HG02798 (cell line): ENCODE measurements around the gene TMEM98.
"Not testable (repeated sequence)": the region's sequence is repeated elsewhere in the genome, so short reads cannot be mapped to it uniquely, and the experiment has no call there.

Source experiments
- ATAC-seq: cut with Tn5 transposase; IDR thresholded peaks from one replicate; pipeline ENCODE4 v1.9.1; 2021; ENCODE audit warnings: mild to moderate bottlenecking; ENCODE audit not compliant: unreplicated experiment, poor library complexity

Gene TMEM98

DNA sequence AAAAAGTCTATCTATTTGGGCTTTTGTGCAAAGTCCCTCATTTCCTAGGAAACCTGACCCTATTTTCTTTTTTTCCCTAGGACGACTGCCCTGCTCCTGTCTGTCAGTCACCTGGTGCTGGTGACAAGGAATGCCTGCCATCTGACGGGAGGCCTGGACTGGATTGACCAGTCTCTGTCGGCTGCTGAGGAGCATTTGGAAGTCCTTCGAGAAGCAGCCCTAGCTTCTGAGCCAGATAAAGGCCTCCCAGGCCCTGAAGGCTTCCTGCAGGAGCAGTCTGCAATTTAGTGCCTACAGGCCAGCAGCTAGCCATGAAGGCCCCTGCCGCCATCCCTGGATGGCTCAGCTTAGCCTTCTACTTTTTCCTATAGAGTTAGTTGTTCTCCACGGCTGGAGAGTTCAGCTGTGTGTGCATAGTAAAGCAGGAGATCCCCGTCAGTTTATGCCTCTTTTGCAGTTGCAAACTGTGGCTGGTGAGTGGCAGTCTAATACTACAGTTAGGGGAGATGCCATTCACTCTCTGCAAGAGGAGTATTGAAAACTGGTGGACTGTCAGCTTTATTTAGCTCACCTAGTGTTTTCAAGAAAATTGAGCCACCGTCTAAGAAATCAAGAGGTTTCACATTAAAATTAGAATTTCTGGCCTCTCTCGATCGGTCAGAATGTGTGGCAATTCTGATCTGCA is 12.9 kb downstream of the TMEM98 start:
- no peak for ATAC-seq

DNA sequence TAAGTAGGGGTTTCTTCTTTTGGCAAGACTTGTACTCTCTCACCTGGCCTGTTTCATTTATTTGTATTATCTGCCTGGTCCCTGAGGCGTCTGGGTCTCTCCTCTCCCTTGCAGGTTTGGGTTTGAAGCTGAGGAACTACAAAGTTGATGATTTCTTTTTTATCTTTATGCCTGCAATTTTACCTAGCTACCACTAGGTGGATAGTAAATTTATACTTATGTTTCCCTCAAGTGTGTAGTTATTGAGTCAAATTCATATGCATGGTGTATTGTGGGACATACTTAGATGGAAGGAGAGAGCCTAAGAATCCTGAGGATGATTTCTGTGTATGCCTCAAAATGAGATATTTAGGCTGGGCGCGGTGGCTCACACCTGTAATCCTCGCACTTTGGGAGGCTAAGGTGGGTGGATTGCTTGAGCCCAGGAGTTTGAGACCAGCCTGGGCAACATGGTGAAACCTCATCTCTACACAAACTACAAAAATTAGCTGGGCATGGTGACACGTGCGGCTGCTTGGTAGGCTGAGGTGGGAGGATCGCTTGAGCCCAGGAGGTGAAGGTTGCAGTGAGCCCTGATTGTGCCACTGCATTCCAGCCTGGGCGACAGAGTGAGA is 13.6 kb downstream of the TMEM98 start:
- no peak for ATAC-seq

DNA sequence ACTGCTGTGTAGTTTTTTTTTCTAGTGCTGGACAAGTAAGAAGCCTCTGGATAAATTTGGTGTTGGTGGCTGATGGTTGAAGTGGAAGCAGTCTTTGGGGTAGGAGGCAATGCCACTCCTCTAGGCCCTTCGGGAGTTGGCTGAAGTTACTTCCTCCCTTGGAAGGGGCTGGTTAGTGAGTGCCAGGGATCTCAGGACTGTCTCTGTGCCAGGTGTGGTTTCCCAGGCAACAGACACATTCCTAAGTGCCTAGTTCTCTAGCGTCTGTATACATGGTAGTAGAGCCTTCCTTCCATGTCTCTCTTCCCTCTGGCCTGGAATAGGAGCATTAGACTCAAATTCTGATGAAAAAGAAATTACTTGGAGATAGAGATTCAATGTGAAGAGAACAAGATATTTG is 15.3 kb downstream of the TMEM98 start:
- ATAC-seq, result no peak

DNA sequence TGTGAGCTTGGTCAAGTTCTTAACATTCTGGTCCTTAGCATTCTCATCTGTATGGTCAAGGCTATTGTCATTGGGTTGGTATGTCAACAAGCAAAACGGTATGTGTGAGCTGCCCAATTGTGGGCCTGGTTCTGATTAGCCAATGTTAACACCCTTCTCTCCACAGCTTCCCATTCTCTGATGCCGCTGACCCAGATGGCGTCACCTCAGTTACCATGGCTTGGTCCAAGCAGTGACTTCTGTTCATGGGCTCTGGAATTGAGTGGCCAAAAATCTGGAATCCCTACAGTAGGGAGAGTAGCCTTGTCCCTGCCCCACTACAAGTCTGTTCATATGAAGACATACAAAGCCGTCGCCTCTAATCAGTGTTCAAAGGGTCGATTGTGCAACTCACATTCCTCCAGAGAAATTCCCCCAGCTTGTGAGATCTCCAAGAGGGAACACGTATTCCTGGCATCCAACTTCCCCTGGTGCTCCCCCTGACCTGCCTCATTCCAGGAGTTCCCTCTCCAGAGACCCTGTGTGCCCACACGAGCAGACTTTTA is 15.8 kb downstream of the TMEM98 start:
- ATAC-seq, result no peak

DNA sequence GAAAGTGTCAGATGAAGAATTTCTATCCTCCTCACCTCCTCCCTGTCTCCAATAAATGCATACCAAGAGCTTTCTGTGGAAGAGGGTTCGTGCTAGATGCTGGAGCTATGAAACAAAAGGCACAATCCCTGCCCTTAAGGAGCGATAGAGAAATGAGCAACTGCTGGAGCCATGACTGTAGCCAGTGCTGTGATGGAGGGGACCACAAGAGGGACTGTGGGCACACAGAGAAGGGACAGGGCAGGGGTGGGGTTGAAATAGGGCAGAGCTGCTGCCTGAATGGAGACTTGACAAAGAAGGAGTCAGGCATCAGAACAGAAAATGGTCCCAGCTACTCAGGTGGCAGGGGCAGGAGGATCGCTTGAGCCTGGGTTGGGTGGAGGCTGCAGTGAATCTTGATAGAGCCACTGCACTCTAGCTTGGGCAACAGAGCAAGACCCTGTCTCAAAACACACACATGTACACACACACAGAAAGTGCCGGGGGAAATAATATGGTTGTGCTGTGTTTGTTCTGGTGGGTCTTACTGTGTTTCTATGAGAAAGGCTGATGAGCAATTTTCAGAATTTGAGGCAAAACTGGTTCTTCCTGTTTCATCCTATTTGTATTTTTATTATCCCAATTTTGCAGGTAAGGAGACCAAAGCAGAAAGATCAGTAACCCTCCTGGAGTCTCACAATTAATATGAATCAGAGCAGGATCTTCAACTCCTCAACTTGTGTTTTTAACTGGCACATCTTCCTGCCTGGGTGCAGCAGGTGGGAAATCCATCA is 16.5 kb downstream of the TMEM98 start:
- no peak for ATAC-seq

DNA sequence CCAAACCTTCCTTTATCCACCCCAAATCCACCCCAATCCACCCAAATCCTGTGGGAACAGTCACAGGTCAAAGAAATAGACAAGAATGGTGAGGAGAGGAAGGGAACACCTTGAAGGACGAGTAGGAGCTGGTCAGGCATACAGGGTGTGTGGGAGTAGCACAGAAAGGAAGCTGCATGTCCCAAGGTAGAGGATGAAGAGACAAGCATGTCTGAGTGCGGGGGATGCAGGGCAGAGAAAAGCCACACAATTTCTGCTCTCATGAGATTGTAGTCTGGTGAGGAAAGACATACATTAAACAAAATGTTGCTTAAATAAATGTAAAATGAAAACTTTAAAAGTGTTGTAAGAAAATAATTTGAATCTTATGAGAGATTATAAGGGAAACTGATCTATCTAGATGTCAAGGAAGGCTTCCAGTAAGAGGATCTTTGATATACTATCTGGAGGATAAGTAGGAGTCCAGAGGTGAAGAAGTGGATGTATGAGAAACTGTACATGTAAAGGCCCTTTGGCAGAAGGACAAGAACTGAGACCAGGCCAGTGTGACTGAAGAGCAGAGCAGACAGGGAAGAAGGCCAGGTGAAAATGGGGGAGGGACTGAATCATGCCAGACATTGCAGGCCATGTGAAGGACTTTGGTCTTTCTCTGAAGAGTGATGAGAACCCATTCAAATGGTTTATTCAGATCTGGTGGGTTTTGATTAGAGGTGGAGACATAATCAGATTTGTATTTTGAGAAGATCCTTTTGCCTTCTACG is 18.6 kb downstream of the TMEM98 start:
- ATAC-seq, result no peak

DNA sequence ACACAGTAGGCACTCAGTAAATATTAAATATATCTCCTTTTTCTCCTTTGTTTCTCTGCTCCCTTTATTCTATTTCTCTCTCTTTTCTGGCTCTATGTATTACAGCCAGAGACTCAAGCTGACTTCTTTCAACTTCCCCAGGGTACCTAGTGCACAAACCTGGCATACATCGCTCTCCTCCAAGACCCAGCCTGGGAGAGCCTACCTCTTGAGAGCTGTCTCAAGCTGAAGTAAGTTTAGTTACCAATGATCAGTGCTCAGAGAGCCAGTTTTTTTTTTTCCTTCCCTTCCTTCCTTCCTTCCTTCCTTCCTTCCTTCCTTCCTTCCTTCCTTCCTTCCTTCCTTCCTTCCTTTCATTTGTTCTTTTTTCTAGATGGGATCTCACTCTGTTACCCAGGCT is 19.8 kb downstream of the TMEM98 start:
- ATAC-seq, result no peak

DNA sequence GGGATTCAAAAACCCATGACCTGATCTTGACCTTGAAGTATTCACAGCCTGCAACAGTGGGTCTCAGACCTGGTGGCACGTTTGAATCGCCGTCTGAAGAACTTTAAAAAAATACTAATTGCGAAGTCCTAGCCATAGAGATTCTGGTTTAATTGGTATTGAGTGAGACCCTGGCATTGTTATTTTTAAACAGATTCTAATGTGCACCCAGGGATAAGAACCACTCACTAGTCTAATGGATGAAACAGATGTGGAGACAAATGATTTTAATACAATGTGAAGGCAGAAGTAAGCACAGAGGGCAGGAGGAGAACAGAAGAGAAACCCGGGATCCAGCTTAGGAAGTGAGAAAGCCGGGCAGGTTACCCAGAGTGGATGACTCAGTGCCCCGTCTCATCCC is 21.2 kb downstream of the TMEM98 start:
- no peak for ATAC-seq

DNA sequence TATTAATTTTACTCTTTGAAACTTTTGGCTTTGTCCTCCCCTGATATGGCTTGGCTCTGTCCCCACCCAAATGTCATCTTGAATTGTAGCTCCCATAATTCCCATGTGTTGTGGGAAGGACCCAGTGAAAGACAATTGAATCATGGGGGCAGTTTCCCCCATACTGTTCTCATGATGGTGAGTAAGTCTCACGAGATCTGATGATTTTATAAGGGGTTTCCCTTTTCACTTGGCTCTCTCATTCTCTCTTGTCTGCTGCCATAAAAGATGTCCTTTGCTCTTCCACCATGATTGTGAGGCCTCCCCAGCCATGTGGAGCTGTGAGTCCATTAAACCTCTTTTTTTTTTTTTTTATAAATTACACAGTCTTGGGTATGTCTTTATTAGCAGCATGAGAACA is 24.5 kb downstream of the TMEM98 start:
- not testable (repeated sequence) for ATAC-seq

DNA sequence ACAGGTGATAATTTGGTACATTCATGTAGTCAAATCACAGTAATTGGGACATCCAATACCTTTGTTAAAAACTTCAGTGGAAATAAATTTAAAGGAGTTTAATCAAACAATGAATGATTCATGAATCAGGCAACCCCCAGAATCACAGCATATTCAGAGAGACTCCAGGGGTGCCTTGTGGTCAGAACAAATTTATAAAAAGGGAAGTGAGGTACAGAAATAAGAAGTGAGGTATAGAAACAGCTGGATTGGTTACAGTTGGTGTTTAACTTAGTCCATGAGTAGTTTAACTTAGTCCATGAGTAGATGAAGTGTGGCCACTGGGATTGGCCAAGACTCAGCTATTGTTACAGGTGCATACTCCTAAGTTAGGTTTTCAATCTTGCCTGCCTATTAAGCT is 25.1 kb downstream of the TMEM98 start:
- no peak for ATAC-seq

DNA sequence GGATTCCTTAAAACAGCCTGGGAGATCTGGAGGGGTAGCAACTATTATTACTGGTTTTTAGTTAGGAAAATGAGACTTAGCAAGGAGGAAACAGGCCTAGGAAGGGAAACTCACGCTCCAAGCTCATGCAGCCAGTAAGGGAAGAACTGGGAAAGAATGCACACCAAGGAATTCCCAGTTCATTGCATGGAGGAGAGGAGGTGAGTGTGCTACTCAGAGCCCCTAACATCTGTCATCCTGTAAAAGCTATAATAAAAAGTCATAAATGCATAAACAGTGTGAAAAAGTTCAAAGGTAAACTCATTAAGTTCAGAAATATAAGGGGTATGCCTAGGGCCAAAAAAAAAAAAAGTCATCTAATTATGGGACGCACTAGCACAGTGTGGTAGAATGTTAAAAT is 25.9 kb downstream of the TMEM98 start:
- no peak for ATAC-seq

DNA sequence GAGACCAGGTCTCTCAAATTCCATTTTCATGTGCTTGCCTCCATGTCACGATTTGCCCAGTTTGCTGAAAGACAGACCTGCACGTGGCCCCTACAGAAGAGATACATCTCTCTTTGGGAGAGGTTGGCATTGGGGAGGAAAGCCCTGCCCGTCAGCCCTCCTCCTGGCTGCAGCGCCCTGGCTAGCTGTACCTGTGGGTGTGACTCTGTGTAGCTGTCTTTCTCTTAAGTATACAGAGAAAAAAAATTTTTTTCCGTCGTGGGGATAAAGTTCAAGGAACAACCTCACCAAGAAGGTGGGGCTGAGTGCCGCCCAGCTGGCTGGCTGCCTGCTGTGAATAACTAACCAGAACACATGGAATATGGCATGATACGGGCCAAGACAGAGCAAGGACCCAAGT is 26.5 kb downstream of the TMEM98 start:
- ATAC-seq, result no peak

DNA sequence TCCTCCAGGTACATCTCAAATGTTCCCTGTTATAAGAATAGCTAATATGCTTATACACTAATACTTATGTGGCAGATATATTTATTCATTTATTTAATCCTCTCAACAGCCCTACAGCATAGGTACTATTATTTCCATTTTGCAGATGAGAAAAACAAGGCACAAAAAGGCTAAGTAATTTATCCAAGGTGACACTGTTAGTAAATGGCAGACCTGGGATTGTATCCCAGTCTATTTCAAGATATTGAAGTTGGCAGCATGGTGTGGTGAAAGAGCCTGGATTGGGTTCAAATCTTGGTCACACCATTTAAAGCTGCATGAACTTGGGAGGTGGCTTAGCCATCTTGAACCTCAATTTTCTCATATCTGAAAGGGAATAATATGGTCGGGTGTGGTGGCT is 27.2 kb downstream of the TMEM98 start:
- no peak for ATAC-seq

DNA sequence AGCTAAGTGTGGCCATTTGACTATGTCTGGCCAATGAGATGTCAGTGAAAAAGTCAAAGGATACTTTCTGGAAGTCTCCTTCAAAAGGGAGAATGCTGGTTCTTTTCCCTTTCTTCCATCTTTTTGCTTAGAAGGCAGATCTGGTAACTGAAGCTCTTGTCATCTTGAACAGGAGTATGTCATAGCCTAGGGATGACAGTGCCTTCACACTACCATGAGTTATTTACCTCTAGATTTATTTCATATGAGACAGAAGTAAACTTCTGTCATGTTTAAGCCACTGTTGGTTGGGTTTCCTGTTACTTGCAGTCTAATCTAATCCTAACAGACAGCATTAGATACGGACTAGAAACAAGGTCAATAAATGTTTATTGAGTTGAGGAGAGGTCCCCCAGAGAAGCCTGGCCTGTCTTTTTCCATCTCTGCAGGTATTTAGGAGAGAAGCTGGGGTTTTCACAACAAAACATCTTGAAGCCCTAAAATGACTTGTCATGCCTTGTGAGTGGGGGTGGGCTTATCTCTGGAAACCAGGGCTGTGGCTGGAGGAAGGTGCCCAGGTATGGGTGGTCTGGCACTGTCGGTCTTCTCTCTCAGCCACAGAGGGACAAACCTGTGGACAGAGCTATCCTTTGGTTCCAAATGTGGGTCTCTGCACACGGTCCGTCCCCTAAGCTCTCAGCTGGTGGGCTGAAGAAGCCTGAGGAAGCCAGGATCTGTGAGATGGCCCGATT is 28.5 kb downstream of the TMEM98 start:
- ATAC-seq, result no peak

DNA sequence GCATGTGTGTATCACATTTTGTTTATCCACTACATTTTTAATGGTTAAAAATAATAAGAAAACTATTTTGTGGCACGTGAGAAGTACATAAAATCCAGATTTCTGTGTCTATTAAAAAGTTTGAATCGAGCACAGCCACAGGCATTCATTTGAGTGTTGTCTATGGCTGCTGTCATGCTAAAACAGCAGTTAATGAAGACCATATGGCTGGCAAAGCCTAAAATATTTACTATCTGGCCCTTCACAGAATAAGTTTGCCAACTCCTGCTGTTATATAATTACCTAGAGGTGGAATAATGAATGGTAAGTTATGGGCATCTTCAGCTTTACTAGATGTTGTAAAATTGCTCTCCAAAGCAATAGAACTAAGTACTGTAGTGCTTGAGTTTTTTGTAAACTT is 30.5 kb downstream of the TMEM98 start:
- ATAC-seq, result no peak

DNA sequence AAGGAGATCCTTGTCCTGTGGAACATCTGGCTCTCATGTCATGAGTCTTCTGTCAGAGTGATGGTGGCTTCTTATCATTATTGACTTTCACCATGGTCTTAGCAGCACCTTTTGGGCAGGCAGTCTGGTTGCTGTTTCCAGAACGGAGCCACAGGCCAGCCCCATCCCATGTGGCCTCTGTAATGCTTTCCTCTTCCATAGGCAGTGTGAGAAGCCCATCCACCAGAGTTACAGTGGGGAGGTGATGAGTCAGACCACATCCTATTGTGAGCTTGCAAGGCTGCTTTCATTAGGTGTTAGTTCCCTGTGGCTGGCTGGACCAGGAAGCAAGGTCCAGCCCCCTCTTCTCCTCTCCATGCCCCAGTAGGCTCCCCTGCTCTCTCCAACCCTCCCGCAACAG is 32.9 kb downstream of the TMEM98 start:
- ATAC-seq, result no peak

DNA sequence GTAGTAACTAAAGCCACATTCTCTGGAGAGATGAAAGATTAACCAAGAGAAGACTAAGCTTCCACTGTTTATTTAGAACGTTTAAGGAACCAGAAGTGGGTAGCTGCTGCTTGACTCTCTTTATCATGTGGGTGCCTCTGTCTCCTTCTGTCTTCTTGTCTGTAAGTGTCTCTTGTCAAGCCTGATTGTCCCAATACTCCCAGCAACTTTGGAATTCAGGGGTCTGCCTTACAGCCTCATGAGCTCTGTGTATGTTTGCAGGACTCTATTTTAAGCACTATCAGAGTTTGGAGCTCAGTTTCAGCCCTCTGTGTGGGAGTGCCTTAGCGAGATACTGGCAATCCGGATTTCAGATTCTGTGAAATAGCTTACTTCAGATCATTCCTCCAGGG is 34.4 kb downstream of the TMEM98 start:
- ATAC-seq, result no peak

DNA sequence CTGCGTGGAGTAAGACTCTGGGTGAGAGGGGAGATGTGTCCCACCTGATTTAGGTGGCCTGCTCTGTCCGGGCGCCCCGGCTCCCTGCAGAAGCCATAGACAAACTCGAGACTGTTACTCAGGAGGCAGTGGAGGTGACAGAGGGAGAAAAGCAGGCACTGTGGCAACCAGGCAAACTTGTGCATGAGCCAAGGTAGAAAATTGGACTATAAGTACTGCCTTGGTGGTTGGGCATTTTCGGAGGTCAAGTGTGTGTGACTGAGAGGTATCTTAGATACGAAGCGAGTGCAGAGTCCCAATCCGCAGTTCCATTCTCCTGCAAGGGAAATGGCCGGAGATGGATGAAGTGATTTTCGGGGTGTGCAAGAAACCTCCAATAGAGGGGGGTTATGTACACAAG is 36.6 kb downstream of the TMEM98 start:
- no peak for ATAC-seq

DNA sequence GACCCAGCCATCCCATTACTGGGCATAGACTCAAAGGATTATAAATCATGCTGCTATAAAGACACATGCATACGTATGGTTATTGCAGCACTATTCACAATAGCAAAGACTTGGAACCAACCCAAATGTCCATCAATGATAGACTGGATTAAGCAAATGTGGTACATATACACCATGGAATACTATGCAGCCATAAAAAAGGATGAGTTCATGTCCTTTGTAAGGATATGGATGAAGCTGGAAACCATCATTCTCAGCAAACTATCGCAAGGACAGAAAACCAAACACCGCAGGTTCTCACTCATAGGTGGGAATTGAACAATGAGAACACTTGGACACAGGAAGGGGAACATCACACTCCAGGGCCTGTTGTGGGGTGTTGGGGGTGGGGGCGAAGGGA is 41.3 kb downstream of the TMEM98 start:
- ATAC-seq, result not testable (repeated sequence)

DNA sequence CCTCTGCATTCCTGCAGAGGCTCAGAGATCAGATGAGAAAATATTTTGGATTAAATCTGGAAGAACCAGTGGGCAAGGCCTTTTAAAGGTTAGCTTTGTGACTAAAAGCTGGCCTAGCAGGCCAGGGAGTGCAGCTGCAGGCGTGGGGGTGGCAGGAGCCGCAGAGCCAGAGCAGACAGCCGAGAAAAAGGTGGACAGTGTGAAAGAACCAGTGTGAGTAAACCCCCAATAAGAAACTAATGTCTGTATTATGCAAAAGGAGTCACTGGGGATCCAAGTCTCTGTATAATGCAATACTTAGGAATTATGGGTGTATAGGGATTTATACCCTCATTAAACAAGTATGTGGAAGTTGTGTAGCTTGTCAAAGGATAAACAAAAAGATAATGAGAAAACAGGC is 42.3 kb downstream of the TMEM98 start:
- ATAC-seq, result peak; percentile 81
